HG02840 (cell line): ENCODE results near the gene PKHD1.
A peak's percentile ranks its signal among the peaks of the same experiment; 100 is the strongest.

Experiments
- ATAC-seq: cut with Tn5 transposase; IDR thresholded peaks from one replicate; pipeline ENCODE4 v1.9.1; 2021; ENCODE audit warnings: mild to moderate bottlenecking, moderate library complexity, moderate number of reproducible peaks; ENCODE audit not compliant: unreplicated experiment, low FRiP score

PKHD1 gene

DNA sequence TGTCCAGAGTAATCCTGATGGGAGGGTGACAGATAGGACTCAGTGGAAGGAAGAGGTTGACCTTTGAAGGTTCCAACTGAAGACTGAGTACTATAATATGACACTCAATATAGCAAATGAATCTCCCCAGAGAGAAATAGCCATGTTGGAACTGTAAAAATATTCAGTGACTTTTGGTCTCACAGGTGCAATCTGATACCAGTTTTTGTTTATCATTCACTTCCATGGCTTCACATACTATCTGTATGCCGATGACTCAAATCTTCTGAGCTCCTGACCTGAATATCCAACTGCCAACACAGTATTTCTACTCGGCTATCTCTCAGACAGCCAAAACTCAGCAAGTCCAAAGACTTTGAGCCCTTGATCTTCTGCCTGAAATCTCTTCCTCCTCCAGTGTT is 21.8 kb upstream of the PKHD1 start:
- ATAC-seq = no peak

DNA sequence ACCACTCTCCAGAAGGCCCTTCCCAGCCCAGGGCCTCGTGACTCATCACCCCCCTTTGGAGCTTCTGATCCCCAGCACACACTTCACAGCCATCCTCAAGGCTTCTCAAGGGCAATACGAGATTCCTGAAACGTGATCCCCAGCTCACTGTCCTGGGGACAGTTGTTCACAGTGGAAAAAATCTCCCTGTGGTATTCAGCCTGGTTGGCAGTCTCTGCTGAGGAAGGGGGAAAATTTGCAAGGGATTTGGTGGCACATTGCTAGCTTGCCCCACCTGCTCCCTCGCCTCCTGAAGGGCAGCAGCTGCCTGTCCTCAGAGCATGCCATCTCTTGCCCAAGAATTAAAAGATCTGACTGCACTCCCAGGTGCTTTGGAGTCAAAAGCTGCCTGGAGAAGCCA is 20.7 kb upstream of the PKHD1 start:
- ATAC-seq = no peak

- ATAC-seq = no peak
Measured at GRCh38 chr6:52106994-52107393, 19.6 kb upstream of the PKHD1 start.

- ATAC-seq = no peak
Measured at GRCh38 chr6:52104979-52105378, 17.6 kb upstream of the PKHD1 start.

- no peak for ATAC-seq
Measured at GRCh38 chr6:52103623-52104022, 16.2 kb upstream of the PKHD1 start.

GRCh38 chr6:52102405-52102804 is 15.0 kb upstream of the PKHD1 start:
- ATAC-seq = no peak

- ATAC-seq = no peak
Measured at GRCh38 chr6:52098721-52099120, 11.3 kb upstream of the PKHD1 start.

GRCh38 chr6:52089758-52090348 is 2.4 kb upstream of the PKHD1 start:
- ATAC-seq = no peak

DNA sequence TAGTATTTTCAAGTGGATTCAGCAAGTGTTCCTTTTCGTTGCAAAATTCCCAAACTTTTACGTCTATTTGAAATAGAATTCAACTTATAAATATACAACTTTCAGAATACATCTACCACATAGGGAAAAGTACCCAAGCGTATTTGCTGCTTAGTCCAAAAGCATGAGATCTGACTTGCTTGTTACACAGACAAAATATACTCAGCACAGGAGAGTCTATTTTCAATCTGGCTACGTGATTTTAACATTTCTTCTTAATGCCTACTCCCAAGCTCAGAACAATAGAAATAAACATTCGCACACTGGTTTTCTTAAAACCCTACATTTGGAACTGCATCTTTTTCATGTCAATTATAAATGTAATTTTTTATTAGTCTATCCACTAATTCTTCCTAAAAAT is 672 bp downstream of the PKHD1 start:
- no peak for ATAC-seq

GRCh38 chr6:52081237-52081636 is 6.2 kb downstream of the PKHD1 start:
- ATAC-seq = no peak

- no peak for ATAC-seq
Measured at GRCh38 chr6:52077961-52078625, 9.3 kb downstream of the PKHD1 start.

DNA sequence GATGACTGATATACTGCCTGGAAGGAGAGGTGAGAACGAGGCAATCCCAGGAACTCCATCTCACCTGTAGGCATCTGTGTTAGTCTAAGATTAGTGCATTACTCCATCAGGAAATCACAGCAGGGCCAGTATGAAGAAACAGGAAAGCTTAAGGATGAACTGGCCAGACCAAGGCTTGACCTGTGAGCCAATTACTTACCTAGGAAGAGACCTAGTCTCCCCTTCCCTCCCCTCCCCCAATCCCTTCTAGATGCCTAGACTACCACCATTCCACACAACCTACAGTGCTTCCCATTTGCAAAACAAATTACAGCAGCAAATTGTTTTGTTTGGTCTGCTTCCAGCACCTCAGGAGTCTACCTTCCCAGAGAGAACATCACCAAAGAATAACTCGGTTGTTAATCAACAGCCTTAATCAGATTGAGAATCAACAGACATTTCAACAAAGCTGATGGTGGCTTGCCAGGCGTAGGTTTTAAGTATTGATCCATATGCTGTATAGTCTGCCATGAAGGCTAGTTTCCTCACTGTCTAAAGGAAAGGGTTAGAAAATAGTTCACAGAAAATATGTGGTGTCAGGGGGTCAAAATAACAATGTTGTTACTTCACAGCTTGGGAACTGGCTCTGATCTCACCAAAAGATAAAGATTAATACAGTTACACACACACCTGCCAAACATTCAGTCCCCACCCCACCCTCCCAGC is 10.1 kb downstream of the PKHD1 start:
- no peak for ATAC-seq

DNA sequence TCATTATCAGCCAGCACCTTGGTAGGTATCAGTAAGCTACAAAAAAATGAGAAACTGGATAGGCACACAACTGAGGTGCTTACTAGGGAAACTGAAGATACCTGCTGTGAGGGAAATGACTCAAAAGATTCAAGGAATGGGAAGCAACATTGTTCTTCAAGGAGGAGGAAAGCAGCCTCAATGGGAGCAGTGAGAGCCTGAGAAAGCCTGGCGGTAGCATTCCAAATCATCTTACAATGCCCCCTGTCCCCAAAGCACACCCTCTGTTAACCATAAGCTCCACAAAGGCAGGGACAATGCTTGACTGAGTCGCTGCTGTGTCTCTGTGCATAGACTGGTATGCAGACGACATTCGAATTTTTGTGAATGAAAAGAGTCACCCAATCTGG is 10.6 kb downstream of the PKHD1 start:
- no peak for ATAC-seq

GRCh38 chr6:52074716-52075115 is 12.7 kb downstream of the PKHD1 start:
- no peak for ATAC-seq

GRCh38 chr6:52074155-52074554 is 13.3 kb downstream of the PKHD1 start:
- ATAC-seq = no peak

- no peak for ATAC-seq
Measured at GRCh38 chr6:52065621-52066020, 21.8 kb downstream of the PKHD1 start.

GRCh38 chr6:52063584-52064344 is 23.6 kb downstream of the PKHD1 start:
- ATAC-seq = peak; percentile 98

GRCh38 chr6:52061481-52061880 is 25.9 kb downstream of the PKHD1 start:
- no peak for ATAC-seq

- no peak for ATAC-seq
Measured at GRCh38 chr6:52059821-52060220, 27.6 kb downstream of the PKHD1 start.

- no peak for ATAC-seq
Measured at GRCh38 chr6:52055451-52055850, 32.0 kb downstream of the PKHD1 start.

- no peak for ATAC-seq
Measured at GRCh38 chr6:52053038-52053695, 34.2 kb downstream of the PKHD1 start.
